HG03103 (cell line): Measurements from ENCODE around the gene C1QC.
"Not testable (repeated sequence)": the region's sequence is repeated elsewhere in the genome, so short reads cannot be mapped to it uniquely, and the experiment has no call there.

ENCODE experiments used
- ATAC-seq: cut with Tn5 transposase; IDR thresholded peaks from one replicate; pipeline ENCODE4 v1.9.1; 2021; ENCODE audit warnings: low read depth; ENCODE audit not compliant: unreplicated experiment

C1QC gene

DNA sequence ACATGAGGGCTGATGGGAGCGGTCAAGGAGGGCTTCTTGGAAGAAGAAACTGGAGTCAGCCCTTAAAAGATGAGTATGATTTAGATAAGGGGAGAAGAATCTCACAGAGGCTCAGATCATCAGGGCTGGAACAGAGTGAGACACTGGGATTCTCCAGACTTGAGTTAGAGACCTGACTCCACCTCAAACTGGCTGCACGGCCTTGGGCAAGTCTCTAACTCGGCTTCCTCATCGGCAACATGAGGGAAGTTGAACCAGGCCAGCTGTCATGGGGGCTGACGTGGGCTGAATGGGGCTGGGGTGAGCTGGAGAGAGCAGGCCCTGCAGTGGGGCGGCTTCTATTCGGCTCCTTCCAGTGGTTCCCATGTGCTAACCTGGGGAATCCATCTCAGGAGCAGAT is 2.5 kb downstream of the C1QC start:
- ATAC-seq: no peak

DNA sequence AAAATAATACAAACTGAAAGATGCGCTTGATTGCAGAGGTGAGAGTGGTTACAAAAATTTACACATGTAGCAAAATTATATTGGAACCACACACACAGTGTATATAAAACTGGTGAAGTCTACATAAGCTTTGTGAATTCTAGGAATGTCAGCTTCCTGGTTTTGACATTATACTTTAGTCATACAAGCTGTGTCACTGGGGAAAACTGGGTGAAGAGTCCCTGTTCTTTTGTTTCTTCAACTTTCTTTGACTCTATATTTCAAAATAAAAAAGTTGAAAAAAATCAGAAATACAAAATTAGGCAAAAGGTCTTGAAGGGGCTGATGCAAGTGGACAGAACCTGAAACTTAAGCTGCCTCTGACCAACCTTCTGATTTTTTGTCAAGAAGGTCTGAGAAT is 3.0 kb downstream of the C1QC start:
- no peak for ATAC-seq

DNA sequence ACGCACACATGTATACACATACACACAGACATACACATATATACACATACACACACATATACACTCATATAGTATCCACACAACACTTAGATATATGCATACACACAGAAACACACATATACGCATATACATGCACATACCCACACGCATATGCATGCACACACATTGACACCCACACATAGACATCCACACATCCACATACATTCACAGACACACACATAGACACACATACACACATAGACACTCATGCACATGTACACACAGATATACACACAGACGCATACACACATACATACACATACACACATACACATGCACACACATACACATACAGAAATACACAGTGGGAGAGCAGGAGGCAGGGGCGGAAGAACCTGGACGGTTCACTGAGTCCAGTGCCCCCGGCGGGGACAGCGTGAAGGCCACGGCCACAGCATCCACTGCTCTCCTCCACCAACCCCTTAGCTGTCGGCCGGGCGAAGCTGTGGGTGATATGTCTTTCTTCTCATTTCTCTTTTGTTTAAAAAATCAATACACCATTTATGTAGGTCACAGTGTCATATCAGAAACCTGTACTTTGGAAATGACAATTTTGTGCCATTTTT is 6.8 kb downstream of the C1QC start:
- no peak for ATAC-seq

DNA sequence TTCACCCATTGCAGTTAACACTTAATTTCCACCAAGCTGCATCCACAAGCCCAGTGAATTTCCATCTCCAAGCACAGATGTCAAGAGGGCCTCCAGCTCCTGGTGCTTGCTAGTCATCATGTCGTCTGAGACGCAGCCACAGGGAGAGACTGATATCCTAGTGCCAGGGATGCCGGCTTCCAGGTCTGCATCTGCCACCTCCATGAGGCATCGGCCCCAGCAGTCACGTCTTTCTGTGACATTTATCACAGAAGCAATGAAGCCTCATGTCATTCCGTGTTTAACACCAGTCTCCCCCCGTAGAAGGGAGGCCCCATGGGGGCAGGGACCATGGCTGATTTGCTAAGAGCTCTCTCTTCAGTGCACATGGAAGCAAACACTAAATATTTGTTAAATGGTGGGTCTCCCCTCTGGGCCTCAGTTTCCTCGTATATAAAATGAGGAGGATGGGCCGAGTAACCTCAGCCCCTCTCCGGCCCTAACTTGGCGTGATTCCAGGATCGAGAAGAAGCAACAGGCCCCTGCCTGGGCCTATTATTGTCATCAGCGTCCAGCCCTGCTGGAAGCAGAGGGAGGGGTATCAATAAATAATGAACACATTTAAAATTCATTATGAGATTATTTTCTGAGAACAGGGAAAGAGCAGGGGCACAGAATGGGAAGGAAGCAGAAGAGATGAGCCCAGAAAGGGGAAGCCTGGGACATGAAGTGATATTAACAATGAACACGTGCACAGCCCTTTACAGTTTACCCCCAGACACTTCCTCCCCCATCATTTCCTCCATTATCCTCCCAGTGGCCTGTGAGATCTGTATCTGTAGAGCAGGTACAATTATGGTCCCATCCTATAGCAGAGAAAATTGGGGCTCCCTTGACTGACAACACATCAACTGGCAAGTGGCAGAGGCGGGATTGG is 8.8 kb downstream of the C1QC start:
- no peak for ATAC-seq

DNA sequence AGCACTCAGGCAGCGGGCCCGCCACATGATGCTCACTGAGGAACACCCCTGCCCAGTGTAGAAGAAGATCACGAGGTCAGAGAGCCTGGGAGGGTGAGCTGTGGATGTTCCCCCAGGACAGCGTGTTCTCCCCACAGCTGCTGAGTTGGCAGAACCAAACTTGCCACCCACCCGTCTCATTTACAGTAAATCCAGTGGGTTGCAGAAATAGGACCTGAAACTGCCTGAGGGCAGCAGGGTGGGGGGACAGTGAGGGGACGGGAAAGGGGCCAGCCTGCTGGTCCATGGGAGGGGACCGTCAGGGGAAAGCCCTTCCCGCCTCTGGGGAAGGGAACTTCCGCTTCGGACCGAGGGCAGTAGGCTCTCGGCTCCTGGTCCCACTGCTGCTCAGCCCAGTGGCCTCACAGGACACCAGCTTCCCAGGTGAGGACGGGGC is 9.5 kb downstream of the C1QC start, which contains the start of gene C1QB:
C1QB (plus strand) TSS at position 356 of the 436 bp plus-strand sequence. CDS start 6,227 bp downstream, outside the sequence.
- ATAC-seq: no peak

DNA sequence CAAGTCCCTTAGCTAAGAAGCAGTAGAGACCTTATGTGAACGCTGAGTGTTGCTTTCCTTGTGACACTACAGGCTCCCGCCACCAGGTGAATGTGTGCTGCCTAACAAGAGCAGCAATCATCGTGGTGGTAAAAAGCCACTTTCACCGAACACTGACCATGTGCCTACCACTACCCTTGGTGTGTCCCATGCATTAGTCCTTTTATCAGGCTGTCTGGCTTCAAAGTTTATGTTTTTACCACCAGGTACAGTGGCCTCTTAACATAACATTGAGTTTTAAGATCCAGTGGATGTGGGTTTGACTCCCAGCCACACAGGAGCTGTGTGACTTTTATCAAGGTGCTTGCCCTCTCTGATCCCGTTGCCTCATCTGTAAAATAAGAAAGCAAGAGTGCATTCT is 11.3 kb downstream of the C1QC start:
- no peak for ATAC-seq

DNA sequence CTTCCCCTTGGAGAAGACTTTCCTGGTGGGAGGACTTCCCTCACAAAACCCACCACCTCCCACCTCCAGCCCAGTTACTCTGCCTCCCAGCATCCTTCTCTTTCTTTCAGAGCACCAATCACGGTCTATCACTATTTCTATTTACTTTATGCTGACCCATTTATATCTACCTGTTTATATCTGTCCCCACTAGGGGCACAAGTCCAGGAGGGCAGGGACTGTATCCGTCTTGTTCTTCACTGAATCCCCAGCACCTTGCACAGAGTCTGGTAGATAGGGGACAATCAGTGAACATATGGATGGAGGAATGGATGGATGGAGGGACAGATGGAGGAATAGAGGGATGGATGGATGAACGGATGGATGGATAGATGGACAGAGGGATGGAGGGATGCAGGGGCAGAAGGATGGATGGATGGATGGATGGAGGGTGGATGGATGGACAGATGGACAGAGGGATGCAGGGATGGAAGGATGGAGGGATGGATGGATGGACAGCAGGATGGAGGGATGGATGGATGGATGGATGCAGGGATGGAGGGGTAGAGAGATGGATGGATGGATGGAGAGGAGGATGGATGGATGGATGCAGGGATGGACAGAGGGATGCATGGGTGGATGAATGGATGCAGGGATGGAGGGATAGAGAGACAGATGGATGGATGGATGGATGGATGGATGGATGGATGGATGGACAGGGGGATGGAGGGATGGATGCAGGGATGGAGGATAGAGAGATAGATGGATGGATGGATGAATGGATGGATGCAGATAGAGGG is 15.1 kb downstream of the C1QC start:
- ATAC-seq: no peak

DNA sequence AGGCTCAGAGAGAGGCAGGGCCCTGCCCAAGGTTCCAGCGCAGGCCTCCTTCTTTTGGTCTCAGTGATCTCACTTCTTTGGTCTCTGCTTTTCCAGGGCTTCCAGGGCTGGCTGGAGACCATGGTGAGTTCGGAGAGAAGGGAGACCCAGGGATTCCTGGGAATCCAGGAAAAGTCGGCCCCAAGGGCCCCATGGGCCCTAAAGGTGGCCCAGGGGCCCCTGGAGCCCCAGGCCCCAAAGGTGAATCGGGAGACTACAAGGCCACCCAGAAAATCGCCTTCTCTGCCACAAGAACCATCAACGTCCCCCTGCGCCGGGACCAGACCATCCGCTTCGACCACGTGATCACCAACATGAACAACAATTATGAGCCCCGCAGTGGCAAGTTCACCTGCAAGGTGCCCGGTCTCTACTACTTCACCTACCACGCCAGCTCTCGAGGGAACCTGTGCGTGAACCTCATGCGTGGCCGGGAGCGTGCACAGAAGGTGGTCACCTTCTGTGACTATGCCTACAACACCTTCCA is 17.3 kb downstream of the C1QC start:
- ATAC-seq: no peak

DNA sequence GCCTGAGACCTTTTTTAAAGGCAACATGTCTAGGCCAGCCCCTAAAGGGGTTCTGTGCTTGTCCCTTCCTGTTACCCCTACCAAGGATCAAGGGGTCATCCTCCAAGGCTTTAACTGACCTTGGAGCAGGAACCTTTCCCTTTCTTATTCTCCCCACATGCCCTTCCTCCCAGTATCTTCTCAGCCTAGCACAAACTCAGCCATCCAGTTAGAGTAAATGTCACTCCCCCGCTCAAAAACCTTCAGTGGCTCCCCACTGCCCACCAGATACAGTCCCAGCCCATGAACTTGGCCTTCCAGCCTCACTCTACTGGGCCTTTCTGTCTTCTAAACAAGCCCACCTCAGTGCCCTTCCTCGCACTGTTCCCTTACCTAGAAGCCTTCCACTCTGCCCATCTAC is 18.4 kb downstream of the C1QC start:
- no peak for ATAC-seq

DNA sequence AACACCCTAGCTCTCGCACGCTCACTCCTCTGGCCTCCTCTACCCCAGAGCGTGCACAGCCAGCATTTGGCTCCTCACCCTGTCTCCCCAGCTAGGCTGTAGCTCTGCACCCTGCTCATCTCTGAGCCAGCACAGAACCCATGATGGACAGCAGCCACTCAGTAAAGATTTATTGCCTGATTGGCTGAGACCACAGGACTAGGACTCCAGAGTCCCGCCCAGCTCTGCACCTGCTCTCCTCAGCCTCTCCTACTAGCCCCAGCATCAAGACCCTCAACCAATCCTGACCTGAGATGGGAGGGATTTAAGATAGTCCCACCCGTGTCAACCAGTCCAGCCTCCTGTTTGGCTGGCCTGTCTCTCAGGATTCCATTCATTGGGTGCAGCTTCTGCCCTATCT is 18.9 kb downstream of the C1QC start:
- no peak for ATAC-seq

DNA sequence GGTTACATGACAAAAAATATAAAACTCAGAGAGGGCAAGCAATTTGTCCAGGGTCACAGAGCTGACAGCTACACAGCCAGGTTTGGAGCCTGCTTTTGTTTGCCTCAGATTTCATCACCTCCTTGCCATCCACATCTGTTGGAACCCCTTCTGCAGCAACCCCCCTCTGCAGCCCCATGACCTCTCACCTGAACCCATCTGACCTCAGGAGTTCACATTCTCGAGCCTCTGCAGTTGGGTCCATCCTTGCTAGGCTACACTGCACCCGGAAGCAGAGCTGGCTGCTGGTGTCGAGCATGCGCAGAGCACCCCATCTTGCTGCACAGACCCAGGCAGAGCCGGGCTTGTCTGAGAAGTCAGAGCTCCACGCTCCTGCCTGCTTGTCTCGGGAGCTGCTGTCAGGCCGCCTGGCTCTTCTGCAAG is 19.6 kb downstream of the C1QC start:
- ATAC-seq: no peak

DNA sequence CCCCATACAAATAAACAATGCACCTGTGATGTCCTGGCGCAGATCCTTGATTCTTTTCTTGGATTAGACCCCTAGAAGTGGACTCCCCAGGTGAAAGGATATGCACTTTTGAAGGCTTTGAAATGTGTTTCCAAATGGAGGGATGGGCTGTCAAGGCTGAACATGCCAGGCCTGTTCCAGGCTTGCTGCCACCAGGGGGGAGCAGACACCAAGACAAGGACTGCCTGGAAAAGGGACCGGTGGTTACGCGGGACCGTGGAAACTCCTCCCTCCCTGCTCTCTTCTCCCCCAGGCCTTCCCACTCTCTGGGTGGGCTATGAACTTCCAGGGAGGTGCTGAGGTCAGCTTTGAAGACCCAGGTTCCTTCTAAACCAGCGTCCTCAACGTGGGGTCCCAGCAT is 22.3 kb downstream of the C1QC start:
- ATAC-seq: no peak

DNA sequence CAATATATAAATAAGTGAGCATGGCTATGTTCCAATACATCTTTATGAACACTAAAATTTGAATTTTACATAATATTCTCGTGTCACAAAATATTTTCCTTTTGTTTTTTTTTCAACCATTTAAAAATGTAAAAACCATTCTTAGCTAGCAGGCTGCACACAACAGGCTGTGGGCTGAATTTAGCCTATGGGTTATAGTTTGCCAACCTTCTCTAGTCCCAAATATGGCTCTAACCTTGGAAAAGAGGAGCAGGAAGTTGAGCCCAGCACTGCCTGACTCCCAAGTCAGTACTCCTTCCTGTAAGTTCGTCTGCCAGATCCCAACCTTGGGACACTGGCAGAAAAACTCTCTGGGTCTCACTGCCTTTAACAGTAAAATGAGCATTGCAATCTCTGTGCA is 23.0 kb downstream of the C1QC start:
- no peak for ATAC-seq

DNA sequence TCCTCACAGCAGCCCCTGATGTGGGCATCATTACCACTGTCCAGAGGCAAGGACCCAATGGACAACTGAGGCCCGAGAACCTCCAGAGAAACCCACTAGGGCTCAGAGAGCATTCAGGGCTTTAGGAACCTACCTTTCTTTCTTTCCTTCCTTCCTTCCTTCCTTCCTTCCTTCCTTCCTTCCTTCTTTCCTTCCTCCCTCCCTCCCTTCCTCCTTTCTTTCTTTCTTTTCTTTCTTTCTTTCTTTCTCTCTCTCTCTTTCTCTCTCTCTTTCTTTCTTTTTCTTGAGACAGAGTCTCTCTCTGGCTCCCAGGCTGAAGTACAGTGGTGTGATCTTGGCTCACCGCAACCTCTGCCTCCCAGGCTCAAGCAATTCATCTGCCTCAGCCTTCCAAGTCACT is 25.4 kb downstream of the C1QC start:
- not testable (repeated sequence) for ATAC-seq

DNA sequence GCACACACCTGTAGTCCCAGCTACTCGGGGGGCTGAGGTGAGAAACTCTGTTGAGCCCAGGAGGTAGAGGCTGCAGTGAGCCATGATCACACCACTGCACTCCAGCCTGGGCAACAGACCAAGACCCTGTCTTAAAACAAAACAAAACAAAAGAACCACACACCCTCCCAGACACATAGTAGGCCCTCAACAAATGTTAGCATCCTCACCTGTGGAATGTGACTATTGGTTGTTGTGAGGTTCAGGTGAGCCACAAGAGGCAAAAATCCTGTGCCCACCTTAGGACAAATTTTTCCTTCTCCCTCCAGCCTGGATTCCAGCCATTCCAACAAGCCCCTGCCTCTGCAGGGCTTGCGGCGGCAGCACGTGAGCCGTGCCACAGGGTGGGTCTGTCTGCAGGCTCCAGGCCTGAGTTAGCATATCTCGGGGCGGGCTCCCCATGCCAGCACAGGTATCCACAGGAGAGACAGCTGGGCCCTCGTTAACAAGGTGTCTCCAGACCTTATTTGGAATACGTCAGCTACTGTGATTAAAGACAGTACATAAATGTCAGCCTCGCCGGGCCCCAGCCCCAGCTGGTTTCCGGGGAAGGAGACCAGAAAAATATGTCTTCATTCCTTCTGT is 27.0 kb downstream of the C1QC start:
- no peak for ATAC-seq

DNA sequence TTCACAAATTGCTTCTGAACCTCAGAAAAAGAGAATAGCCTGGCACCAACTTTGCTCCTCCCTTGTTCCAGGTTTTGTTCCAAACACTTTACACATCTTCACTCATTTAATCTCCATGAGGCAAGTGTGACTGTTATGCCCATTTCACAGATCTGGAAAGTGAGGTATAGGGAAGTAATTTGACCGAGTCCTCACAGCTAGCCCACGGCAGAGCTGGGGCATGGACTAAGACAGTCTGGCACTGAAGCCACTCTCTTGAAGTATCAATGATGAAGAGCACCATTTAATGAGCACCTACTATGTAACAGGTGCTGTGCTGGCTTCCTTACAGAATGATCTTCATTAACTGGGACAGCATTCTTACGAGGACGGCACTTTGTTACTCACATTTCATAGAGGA is 28.6 kb downstream of the C1QC start:
- no peak for ATAC-seq

DNA sequence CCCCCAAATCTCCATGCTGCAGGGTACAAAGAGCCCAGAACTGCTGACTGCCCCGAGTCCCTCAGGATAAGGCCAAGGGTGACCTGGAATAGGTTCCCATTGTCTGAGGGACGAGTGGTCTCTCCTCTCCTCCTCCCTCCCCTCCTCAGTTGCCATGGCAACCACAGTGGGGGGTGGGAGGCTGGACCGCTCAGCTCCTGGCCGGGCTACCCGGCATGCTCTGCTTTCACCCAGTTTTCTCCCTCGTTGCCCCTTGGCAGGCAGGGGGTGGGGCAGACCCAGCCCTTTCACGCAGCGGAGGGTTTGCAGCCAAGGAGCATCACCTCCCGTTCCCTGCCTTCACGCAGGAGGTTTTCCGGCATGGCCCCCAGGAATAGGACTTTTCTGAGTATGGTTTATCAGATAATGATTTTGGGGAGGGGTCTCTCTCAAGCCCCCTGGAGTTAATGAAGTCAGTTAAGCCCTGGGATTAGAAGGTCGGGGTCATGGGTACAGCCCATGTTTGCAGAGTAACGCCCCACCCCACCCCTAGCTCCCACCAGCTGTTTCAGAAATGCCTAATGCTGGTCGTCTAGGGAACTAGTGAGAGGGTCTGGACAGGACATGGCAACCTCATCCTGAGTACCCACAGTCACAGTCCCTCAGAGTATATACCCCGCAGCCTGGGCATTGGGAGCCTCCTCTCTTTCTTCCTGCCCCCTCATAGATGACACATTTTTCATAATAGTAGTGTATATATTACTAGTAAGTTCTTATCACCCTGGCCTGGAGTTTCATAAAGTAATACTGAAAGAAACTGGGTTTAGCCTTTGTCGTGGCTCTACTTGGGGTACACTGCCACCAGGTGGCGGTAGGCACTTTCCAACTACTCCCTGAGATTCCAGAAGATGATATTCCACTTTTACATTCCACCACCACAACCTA is 30.3 kb downstream of the C1QC start:
- ATAC-seq: no peak

DNA sequence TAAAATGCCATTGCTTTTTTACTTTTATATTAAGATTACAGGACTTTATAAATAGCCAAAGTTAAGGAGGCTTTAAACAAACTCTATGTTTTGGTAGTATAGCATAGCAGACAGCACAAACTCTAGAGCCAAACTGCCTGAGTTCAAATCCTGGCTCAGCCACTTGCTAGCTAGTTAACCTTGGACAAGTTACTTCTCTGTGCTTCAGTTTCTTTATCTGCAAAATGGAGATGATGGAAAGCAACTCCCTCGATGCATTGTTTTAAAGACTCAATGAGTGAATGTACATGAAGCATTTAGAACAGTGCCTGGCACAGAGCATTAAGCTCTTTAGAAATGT is 30.9 kb downstream of the C1QC start:
- ATAC-seq: no peak

DNA sequence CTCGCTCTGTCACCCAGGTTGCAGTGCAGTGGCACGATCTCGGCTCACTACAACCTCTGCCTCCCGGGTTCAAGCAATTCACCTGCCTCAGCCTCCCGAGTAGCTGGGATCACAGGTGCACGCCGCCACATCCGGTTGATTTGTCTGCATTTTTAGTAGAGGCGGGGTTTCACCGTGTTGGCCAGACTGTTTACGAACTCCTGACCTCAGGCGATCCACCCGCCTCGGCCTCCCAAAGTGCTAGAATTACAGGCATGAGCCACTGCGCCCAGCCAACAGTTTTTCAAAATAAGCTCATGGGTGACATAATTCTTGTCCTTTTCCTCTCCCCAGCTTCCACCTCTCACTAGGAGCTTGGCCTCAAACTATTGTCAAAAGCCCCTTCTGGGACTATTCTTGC is 32.7 kb downstream of the C1QC start:
- not testable (repeated sequence) for ATAC-seq
